ENCODE results near the gene ADH7.

Gene ADH7

DNA sequence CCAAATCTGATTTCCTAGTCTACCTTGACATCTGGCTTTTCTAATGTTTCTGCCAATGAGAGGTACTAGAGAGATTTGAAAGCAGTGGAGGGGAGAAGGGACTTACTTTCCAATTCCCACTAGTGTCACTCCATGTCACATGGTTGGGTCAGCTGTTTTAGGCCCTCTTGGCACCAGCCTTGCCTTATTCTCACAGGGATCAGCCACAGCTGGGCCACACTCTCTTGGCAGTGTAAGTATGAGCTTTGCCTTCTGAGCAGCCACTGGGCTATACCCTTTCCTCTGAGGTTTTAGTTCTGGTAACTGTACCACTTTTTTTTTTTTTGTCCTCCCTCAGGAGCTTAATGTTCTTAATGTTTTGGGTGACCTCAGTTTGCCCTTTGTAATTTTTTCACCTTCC, 72.4 kb downstream of the ADH7 start:
- no peaks in the 10 kb centered on the region for H3K4me1 ChIP-seq (ENCODE audit: control insufficient read depth, insufficient read depth, low read length, poor library complexity, severe bottlenecking)
- no peak for DNase-seq
- H3K27me3 ChIP-seq (replicated peaks; ENCODE audit: control insufficient read depth, insufficient read depth, low read length, poor library complexity, severe bottlenecking) = no peaks in the 10 kb centered on the region
- no peak overlapping the region for H3K4me3 ChIP-seq (ENCODE audit: insufficient read depth, low read depth, low read length, poor library complexity, severe bottlenecking)
- no peak overlapping the region for H3K27ac ChIP-seq (ENCODE audit: insufficient read depth, low read length, poor library complexity, severe bottlenecking)
- H3K36me3 ChIP-seq (ENCODE audit: control insufficient read depth, insufficient read depth, low read length) = no peaks in the 10 kb centered on the region
- no peaks in the 10 kb centered on the region for H3K9me3 ChIP-seq (ENCODE audit: control insufficient read depth, low read length)

Data from effector memory CD4-positive, alpha-beta T cell (primary cell).